Astrocyte of the hippocampus (primary cell): ENCODE results near the gene PPA2.
"Not testable (repeated sequence)": the region's sequence is repeated elsewhere in the genome, so short reads cannot be mapped to it uniquely, and the experiment has no call there.

Experiments
- DNase-seq: peaks from one replicate; pipeline ENCODE4 v3.0.0; 2011; ENCODE audit warnings: low read depth, low spot score

The PPA2 gene

DNA sequence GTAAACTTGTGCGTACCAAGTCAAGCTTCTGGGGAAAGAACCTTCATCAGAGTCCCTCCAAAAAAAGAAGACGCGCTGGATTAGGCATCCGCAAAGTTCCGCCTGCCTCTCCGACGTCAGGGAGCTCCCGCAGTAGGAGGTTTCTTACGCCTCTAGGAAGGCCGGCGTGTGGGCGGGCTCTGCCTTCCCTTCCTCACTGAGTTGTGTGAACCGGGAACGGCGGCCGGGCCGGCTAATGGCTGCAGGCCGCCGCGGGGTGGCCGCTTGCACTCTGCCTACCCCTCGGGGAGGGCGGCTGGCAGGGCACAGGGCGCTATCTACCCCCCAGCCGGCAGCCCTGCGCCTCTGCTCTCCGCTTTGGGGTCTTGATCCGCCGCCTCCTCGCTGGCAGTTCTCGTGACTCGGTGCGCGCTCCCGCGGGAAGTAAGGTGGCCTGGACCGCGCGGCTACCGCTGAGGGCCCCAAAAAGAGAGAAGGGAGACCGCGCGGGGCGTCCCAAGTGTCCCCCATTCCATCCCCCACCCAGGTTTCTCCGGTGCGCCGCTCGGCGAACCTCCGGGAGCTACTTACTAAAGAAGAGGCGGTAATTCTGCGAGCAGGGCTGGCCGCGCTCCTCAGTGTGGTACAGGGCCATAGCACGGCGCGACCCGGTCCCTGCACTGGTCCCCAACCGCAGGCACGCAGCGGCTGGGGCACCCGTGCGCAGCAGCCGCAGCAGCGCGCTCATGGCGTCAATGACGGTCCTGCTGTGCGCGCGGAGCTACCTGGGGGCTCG is at the start of gene PPA2:
Gene PPA2 (minus strand): TSS at position 739 of the 775 bp plus-strand sequence. CDS start 12 bp downstream, at position 727.
- peak; percentile 93 for DNase-seq

DNA sequence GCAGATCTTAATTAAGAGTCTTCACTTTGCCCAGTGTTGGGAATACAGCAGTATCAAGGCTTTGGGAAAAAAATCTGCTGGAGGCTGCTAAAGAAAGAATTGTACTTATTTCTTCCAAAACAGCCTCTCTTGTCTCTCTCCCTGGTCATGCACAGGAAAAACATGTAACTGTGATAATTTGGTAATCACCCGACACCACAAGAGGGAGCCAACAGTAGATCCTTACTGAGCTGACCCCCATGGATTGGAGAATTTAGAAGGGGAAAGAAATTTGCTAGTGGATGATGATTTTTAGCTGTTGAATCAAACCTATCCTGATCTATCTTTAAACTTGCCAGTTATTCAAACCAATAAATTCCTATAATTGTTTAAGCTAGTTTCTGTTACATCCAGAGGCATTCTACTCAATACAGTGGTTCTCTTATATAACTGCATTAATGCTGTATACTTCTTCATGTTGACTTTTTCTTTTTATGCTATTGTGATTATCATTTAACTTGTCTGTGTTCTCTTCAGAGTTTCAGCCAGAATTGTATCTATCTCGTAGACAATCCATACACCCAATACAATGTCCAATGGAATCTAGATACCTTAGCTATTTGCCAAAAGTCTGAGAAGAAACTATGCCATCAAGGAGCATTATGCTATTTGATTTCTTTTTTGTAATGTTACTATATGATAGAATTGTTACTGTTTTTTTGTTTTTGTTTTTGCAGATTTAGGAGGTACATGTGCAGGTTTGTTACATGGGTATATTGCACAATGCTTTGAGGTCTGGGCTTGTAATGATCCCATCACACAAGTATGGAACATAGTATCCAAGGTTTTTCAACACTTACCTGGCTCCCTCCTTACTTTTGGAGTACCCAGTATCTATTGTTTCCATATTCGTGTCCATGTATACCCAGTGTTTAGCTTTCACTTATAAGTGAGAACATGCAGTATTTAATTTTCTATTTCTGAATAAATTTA is 47.2 kb upstream of the PPA2 start:
- DNase-seq, result peak; percentile 74

GRCh38 chr4:105510245-105510644 is 36.4 kb upstream of the PPA2 start:
- peak; percentile 27 for DNase-seq

GRCh38 chr4:105509714-105510113 is 35.9 kb upstream of the PPA2 start:
- no peak for DNase-seq

- DNase-seq, result no peak
These were observed 35.4 kb upstream of the PPA2 start for GRCh38 chr4:105509291-105509690.

DNA sequence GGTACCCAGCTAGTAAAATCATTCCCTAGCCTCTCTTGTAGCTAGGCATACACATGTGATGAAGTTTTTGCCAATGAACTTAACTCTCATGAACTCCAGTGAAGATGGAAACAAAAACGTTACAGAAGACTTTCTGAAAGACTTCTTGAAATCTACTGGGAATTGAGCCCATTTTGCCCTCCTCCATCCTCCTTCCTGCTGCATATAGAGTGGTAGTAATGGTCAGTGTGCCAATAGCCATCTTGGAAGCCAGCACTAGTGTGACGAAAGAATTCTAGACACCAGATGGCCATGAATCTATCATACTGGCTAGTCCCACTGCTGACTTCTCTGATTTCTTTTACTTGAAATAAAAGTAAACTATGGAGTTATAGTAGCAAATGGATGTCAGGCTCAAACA is 30.9 kb upstream of the PPA2 start:
- DNase-seq, result no peak

DNA sequence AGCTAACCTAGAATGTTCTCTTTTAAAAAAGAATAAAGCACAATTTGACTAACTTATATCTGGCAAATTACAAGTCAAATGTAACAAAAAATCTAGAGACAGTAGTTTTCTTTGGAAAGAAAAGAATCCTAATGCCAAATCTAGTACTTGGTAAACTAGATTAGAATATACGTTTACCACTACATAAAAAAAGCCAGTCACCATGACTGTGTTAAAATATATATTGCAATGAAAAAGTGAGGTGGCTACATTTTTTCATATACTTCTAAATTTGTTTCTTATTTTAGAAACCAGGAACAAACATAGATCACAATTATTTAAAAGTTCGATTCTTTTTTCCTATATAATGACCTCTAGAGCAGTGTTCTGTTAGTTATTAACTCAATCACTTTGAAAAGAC is 29.6 kb upstream of the PPA2 start:
- no peak for DNase-seq

DNA sequence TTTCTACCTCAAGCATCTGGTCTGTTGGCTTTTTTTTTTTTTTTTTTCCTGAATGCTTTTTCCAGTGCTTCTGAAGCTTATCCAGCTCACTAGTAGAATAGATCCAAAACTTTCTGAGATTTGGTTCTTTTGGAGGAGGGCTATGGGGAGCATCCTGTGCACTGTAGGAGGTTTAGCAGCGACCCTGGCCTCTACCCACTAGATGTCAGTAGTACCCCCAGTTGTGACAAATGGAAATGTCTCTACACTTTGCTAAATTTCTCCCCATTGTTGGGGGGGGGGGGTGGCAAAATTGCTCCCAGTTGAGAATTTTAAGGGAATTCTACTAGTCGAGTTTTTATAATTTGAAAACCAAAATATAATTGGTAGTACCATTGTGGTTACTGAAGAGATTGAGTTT is 23.0 kb upstream of the PPA2 start:
- DNase-seq, result no peak

- no peak for DNase-seq
These were observed 21.8 kb upstream of the PPA2 start for GRCh38 chr4:105495667-105496066.

DNA sequence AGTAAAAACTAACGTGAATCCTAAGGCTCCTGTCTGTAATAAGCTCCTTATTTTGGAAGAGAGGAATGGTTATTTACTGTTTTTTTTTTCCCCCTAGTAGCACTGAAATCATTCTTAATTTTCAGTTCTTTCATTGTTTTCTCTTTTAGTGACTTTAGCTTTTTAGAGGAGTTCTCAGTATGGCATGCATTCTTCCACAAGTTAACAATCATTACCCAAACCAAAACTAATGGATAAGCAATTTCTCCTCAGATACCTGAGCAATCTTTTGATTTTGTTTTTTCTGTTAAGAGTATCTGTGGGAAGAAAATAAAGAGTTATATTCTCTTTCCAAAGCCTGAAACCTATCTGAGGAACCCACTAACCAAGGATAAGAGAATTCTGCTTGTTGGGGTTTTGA is 16.7 kb upstream of the PPA2 start:
- no peak for DNase-seq

GRCh38 chr4:105483840-105484239 is 10.0 kb upstream of the PPA2 start:
- DNase-seq, result no peak

- peak; percentile 96 for DNase-seq
These were observed 247 bp upstream of the PPA2 start for GRCh38 chr4:105474099-105474518.

DNA sequence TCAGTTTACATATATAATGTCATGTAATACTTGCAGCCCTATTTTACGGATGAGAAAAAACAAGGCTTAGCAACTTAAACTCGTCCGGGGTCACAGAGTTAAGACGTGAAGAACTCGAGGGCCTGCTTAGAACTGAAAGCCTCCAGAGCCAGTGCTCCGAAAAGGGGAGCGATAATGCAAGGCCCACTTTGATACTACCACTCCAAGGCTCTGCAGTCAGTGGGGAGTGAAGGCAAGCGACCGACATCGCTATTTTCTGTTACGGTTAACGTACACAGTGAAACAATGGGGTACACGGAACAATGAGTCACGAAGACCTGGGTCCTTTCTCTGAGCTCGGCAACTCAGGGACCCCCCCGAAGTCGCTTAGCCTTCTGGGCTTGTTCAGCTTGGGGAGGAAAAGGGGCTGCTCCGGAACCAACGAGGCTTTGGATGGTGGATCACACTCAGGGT is 965 bp downstream of the PPA2 start:
- no peak for DNase-seq

- peak; percentile 88 for DNase-seq
These were observed 2.2 kb downstream of the PPA2 start for GRCh38 chr4:105471566-105472176.

GRCh38 chr4:105470766-105471165 is 3.1 kb downstream of the PPA2 start:
- DNase-seq, result no peak

- DNase-seq, result no peak
These were observed 4.1 kb downstream of the PPA2 start for GRCh38 chr4:105469736-105470135.

DNA sequence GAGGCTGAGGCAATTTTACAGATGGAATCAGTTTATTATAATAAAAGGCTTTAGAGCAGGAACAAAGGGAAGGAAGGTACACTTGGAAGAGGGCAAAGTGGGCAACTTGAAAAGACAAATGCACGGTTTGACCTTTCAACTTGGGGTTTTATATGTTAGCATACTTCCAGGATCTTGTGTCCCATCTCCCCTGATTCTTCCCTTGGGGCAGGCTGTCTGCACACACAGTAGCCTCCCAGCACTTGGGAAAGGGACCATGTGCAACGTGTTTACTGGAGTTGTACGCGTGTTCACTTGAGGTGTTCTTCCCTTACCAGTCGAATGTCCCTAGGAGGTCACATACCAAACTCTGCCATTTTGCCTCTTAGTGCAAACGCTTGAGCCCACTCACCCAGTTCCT is 7.3 kb downstream of the PPA2 start:
- no peak for DNase-seq

- DNase-seq, result not testable (repeated sequence)
These were observed 9.3 kb downstream of the PPA2 start for GRCh38 chr4:105464563-105464962.

GRCh38 chr4:105462576-105462975 is 11.3 kb downstream of the PPA2 start:
- no peak for DNase-seq

- DNase-seq, result no peak
These were observed 12.1 kb downstream of the PPA2 start for GRCh38 chr4:105461621-105462382.

- peak; percentile 16 for DNase-seq
These were observed 12.6 kb downstream of the PPA2 start for GRCh38 chr4:105461221-105461620.
